ENCODE measurements around the gene FCRL4. TPM values are rescaled to one million over a fixed set of nuclear protein-coding genes. Genes with fewer than 3 reads are reported as not detected.
A peak's percentile ranks its signal among the peaks of the same experiment; 100 is the strongest.

FCRL4 gene
- total and polyA plus RNA-seq, 2 experiments from 2014 or later, result not detected

- peak in 1 of 2 donors; percentile 2 for DNase-seq (ENCODE audit: low read depth in 1 of 2, low spot score in 1 of 2)
- H3K4me3 ChIP-seq, result no peak overlapping the region
- no peaks in the 10 kb centered on the region for H3K36me3 ChIP-seq
- TF ChIP-seq, protein P1, sequence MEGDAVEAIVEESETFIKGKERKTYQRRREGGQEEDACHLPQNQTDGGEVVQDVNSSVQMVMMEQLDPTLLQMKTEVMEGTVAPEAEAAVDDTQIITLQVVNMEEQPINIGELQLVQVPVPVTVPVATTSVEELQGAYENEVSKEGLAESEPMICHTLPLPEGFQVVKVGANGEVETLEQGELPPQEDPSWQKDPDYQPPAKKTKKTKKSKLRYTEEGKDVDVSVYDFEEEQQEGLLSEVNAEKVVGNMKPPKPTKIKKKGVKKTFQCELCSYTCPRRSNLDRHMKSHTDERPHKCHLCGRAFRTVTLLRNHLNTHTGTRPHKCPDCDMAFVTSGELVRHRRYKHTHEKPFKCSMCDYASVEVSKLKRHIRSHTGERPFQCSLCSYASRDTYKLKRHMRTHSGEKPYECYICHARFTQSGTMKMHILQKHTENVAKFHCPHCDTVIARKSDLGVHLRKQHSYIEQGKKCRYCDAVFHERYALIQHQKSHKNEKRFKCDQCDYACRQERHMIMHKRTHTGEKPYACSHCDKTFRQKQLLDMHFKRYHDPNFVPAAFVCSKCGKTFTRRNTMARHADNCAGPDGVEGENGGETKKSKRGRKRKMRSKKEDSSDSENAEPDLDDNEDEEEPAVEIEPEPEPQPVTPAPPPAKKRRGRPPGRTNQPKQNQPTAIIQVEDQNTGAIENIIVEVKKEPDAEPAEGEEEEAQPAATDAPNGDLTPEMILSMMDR (IDR thresholded peaks at IDR 0.05; ENCODE audit: low read depth, low read length), result no peak
- H3K4me1 ChIP-seq (ENCODE audit: low read depth), result no peaks in the 10 kb centered on the region
- no peaks in the 10 kb centered on the region for H3K9me3 ChIP-seq (ENCODE audit: low read depth)
- no peak overlapping the region for H3K27ac ChIP-seq
- no peaks in the 10 kb centered on the region for H3K27me3 ChIP-seq
These were observed 28.2 kb upstream of the FCRL4 start for GRCh38 chr1:157626099-157626498.

DNA sequence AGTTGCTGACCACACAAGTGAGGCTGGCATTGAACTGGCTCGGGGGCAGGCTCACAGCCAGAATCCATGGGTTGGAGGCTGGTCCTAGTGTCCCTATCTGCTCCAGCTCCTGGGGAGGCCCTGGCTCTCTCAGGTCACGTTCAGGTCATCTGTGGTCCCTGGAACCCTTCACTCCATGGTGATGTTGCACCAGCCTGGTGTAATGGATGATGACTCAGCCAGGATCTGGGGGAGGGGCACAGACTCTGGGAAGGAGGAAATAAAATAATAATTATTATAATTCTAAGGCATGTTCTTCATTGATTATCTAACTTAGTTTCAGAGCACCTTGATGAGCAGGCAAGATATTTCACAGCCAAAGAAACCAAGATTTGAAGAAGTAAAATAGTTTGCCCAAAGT is 26.6 kb upstream of the FCRL4 start:
- no peaks in the 10 kb centered on the region for H3K4me1 ChIP-seq (ENCODE audit: low read depth)
- TF ChIP-seq, protein P1 (IDR thresholded peaks at IDR 0.05; ENCODE audit: low read depth, low read length), result no peak
- no peak overlapping the region for H3K4me3 ChIP-seq
- DNase-seq (ENCODE audit: low read depth in 1 of 2, low spot score in 1 of 2), result no peak
- no peaks in the 10 kb centered on the region for H3K9me3 ChIP-seq (ENCODE audit: low read depth)
- H3K36me3 ChIP-seq, result no peaks in the 10 kb centered on the region
- no peak overlapping the region for H3K27ac ChIP-seq
- peaks cover 2% of the 10 kb centered on the region for H3K27me3 ChIP-seq

DNA sequence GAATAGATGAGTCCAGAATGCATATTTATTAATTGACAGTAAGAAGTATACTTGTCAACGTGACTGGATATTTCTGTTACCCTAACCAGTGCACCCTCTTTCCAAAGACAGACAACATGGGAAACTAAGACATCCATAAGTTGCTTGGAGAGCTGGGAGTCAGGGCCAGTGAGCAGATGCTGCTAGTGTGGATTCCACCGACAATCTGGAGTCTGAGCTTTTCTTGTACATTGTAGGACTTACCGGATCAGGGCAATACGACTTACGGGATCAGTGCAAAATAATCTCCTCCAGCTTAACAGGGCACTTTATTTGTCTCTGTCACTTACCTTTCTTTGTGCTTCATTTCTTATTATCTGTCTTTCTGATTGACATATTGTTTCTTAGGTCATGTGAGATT is 24.6 kb upstream of the FCRL4 start:
- H3K27me3 ChIP-seq, result peaks cover 2% of the 10 kb centered on the region
- DNase-seq (ENCODE audit: low read depth in 1 of 2, low spot score in 1 of 2), result no peak
- H3K27ac ChIP-seq, result no peak overlapping the region
- H3K36me3 ChIP-seq, result no peaks in the 10 kb centered on the region
- H3K4me1 ChIP-seq (ENCODE audit: low read depth), result no peaks in the 10 kb centered on the region
- TF ChIP-seq, protein P1 (IDR thresholded peaks at IDR 0.05; ENCODE audit: low read depth, low read length), result no peak
- H3K9me3 ChIP-seq (ENCODE audit: low read depth), result no peaks in the 10 kb centered on the region
- no peak overlapping the region for H3K4me3 ChIP-seq

DNA sequence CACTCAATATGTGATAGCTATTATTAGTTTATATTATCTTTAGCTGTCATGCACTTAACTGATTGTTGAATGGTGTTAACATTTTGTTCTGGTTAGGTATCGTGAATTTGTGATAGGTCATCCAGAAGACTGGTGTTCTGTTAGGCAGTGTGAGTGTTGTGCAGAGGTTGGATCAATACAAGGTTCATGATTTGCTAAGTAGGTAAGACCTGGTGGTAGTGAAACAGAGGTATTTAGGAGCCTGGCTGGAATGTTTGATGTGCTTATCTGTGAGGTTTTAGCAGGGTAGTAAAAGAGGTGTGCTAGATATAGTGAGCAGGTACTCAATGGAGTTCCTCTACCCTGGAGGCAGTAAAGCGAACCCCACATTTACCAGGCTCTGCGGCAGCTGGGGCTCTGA is 20.3 kb upstream of the FCRL4 start:
- Histone ChIP-seq H3K36me3 (no peaks in the 10 kb centered on the region), H3K4me3 (no peak overlapping the region), H3K4me1 (ENCODE audit: low read depth) (no peaks in the 10 kb centered on the region), H3K27me3 (peaks cover 2% of the 10 kb centered on the region), H3K27ac (no peak overlapping the region), H3K9me3 (ENCODE audit: low read depth) (no peaks in the 10 kb centered on the region)
- TF ChIP-seq, protein P1 (IDR thresholded peaks at IDR 0.05; ENCODE audit: low read depth, low read length), result no peak
- DNase-seq (ENCODE audit: low read depth in 1 of 2, low spot score in 1 of 2), result no peak

DNA sequence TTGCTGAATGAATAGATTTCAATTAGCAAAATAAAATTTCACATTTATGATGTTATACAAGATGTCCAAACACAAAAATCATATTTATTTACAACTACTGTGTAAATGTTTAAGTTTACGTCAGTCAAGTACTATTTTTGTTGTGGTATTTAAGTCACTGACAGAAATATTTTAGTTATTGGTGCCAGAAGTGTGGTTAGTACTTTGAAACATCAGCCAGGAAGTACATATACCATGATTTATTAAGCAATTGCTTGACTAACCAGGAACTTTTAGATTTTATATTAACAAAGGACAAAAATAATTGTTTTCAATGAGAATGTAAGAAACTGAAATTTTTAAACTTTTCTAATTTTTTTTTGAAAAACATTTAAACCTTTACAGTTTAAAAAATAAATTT is 2.4 kb upstream of the FCRL4 start:
- Histone ChIP-seq H3K4me1 (ENCODE audit: low read depth) (no peaks in the 10 kb centered on the region), H3K27ac (no peak overlapping the region), H3K36me3 (no peaks in the 10 kb centered on the region), H3K9me3 (ENCODE audit: low read depth) (no peaks in the 10 kb centered on the region), H3K27me3 (no peaks in the 10 kb centered on the region), H3K4me3 (no peak overlapping the region)
- DNase-seq (ENCODE audit: low read depth in 1 of 2, low spot score in 1 of 2), result no peak
- TF ChIP-seq, protein P1 (IDR thresholded peaks at IDR 0.05; ENCODE audit: low read depth, low read length), result no peak

DNA sequence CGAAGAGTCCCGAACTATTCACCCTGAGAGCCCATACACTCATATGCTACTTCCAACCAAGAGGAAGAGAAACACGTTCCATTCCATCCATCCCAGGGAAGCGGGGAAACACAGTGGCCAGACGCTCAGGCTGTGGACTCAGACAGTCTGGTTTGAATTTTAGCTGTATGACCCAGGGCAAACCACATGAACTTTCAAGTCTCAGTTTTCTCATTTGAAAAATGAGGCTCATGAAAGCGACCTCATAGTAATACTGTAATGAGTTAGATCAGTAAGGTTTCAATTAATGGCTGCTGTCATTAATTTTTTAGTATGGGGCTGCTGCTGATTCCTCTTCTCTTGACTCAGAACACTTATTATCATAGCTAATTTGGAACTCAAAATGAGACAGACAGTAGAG is 1.5 kb downstream of the FCRL4 start:
- DNase-seq (ENCODE audit: low read depth in 1 of 2, low spot score in 1 of 2), result no peak
- Histone ChIP-seq H3K4me1 (ENCODE audit: low read depth) (no peaks in the 10 kb centered on the region), H3K4me3 (no peak overlapping the region), H3K27ac (no peak overlapping the region), H3K9me3 (ENCODE audit: low read depth) (no peaks in the 10 kb centered on the region), H3K27me3 (no peaks in the 10 kb centered on the region), H3K36me3 (no peaks in the 10 kb centered on the region)
- TF ChIP-seq, protein P1 (IDR thresholded peaks at IDR 0.05; ENCODE audit: low read depth, low read length), result no peak
